Left ventricle myocardium superior (tissue), 1 donor: Measurements from ENCODE around the gene PRR35. TPM values are rescaled to one million over a fixed set of nuclear protein-coding genes. Genes with fewer than 3 reads are reported as not detected.
A peak's percentile ranks its signal among the peaks of the same experiment; 100 is the strongest.

Experiments
- ATAC-seq: fragments of 200-7000 bp; cut with Tn5 transposase; one replicate; pipeline ENCODE4 v1.9.1; 2020; ENCODE audit warnings: mild to moderate bottlenecking, moderate library complexity
- DNase-seq: peaks from one replicate; pipeline ENCODE4 v3.0.0-alpha.2; 2020
- intact Hi-C: fragments of 100-400 bp; cut with micrococcal nuclease; formaldehyde crosslinking; loops from one replicate; pipeline ENCODE4 v1.11.0; 2022
- long read RNA-seq: library from polyadenylated mRNA; unstranded; transcript quantifications from one replicate; pipeline ENCODE4 v2.0.0, GENCODE V29; 2021
- total RNA-seq: library from RNA; stranded (reverse); fragmentation: NEBNext Ultra II Directional; extraction: Animal tissue kit (Norgen Biotek cat#: 25700); gene quantifications from one replicate; pipeline ENCODE4 v1.2.1, GENCODE V29; 2021
- donor health status: DM: no; HTN: yes; CAD: no; lungs with severe emphysema.

The PRR35 gene
- not detected for total RNA-seq
- long read RNA-seq: 0 reads

DNA sequence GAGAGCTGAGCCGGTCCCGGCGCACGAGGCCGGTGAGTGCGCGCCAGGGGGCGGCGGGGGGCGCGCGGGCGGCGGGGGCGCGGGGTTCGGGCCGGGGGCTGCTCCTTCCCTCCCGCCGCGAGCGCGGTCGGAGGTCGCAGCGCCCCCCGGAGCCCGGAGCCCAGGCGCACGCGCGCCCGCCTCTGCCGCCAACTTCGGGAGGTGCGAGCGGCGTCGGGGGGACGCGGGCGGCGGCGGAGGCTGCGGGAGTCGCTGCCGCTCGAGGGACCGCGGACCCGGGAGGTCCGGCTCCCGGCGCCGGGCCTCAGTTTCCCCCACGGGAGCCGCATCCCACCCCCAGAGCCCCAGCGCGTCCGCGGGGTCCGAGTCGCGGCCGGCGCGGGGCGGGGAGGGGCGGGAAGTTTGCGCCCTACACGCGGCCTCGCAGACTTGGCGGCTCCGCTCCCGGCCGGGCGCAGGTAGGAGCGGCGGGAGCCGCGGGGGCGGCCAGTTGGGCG, at the start of gene PRR35:
TSS of gene PRR35 (plus strand) at position 191 of the 497 bp plus-strand sequence. CDS start 2,901 bp downstream, outside the sequence.
- no peak for DNase-seq
- ATAC-seq: no peak
- intact Hi-C loops: no loop called here

DNA sequence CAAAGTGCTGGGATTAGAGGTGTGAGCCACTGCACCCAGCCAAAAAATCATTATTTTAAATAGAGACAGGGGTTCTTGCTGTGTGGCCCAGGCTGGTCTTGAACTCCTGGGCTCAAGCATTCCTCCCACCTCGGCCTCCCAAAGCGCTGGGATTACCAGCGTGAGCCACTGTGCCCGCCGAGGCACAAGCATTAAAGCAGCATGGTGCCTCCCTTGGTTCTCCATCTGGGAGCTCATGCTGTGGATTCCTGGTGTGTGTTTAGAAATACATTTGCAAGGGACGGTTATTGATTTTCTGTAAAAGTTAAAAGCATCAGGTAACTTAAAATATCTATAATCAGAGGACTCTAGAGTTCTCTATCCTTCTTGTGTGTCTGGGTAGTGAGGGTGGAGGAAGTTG, 47.4 kb upstream of the PRR35 start:
- no peak for DNase-seq
- intact Hi-C loops: no loop called here
- no peak for ATAC-seq

DNA sequence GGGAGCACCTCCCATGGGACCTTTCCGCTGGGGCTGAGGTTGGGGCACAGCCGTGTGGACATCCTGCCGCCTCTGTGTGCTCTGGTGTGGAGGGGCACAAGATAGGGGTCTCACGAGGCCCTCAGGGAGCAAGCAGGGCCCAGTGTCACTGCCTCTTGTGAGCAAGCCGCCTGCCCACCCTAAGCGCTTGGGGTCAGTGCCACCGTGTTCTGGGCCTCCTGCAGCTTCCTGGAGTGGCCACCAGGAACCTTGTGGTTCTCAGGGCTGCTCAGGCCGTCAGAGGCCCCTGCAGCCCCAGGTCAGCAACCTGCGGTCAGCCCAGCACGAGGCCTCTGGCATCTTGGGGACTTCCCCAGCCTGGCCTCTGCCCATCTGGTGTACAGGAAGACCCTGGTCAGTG, 46.2 kb upstream of the PRR35 start:
- DNase-seq (no peak), ATAC-seq (no peak)
- intact Hi-C loops: no loop called here

DNA sequence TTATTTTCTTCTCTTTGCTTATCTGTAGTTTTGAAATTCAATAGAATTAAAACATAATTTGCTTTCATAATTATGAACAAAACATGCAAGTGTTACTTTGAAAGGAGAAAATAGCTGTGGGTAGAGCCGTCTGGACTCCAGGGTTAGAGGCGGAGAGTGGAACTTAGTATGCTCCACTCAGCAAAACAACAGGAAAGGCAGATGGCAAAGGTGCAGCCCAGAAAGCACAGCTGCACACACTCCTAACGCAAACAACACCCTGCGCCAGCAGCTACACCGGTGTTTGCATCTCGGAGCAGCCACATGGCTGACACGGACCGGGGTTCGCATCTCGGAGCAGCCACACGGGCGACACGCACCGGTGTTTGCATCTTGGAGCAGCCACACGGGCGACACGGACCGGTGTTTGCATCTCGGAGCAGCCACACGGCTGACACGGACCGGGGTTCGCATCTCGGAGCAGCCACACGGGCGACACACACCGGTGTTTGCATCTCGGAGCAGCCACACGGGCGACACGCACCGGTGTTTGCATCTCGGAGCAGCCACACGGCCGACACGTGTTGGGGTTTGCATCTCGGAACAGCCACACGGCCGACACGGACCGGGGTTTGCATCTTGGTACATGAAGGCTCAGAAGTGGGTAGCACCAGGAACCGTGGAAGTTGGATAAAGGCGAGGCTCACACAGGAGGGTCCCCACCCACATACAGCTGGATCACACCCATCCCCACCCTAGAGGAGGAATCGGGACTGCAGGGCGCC, 44.8 kb upstream of the PRR35 start:
- intact Hi-C loops: no loop called here
- DNase-seq (no peak), ATAC-seq (no peak)

DNA sequence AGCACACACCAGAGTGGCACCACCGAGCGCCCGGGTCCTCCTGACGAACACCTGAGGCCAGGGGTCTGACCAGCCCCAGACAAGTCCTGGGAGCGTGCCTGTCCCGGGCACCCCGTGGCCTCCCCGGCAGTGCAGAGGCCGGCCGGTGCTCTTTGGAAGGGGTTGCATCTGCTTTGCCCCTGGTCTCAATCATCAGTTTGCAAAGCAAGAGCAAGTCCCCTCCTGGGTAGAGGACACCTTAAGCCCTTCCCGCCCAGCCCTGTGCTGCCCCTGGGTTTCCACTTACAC, 44.3 kb upstream of the PRR35 start:
- DNase-seq (no peak), ATAC-seq (no peak)
- intact Hi-C loops: no loop called here

DNA sequence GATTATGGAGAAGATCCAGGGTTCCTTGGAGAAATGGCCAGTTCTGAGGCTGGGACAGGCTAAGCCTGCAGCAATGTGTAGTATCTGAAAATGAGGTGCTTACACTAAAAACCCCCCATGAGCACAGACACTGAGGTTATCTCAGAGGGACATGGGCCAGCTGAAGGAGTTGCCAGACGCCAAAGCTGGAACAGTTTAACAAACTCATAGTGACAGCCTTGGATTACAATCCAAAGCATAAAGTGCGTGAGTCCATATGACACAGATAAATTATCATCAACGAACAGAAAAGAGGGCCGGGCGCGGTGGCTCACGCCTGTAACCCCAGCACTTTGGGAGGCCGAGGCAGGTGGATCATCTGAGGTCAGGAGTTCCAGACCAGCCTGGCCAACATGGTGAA, 43.9 kb upstream of the PRR35 start:
- ATAC-seq (no peak), DNase-seq (no peak)
- intact Hi-C loops: no loop called here

DNA sequence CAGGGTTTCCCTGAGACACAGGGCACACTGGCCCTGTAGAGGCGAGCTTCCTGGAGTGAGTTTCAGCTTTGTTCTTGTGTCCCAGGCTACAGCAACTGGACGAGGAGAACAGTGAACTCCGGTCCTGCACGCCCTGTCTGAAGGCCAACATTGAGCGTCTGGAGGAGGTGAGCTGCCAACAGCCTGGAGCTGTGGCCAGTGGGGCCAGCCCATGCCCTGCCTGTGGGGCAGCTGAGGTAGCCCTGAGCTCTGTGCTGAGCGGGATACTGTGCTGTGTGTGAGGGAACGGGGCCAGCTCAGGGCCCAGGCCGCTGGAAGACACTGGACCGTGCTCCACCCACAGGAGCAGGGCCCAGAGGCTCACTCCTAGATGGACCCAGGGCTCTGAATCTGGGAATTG, 41.3 kb upstream of the PRR35 start:
- ATAC-seq: no peak
- no peak for DNase-seq
- intact Hi-C loops: no loop called here

DNA sequence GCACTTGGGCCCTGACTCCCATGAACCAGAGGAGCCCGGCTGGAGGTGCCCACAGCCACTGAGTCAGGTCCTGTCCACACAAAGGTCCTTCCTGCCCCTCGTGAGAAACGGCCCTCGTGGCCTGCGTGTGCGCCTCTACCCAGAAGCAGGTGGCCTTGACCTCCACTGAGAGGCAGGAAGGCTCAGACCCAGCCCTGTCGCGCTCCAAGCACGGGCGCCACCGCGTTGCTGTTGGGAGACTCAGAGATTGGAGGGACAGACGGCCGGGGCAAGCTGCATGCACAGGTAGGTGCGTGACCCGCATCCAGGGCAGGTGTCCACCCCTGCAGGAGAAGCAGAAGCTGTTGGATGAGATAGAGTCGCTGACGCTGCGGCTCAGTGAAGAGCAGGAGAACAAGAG, 40.8 kb upstream of the PRR35 start:
- DNase-seq (no peak), ATAC-seq (no peak)
- intact Hi-C loops: no loop called here

DNA sequence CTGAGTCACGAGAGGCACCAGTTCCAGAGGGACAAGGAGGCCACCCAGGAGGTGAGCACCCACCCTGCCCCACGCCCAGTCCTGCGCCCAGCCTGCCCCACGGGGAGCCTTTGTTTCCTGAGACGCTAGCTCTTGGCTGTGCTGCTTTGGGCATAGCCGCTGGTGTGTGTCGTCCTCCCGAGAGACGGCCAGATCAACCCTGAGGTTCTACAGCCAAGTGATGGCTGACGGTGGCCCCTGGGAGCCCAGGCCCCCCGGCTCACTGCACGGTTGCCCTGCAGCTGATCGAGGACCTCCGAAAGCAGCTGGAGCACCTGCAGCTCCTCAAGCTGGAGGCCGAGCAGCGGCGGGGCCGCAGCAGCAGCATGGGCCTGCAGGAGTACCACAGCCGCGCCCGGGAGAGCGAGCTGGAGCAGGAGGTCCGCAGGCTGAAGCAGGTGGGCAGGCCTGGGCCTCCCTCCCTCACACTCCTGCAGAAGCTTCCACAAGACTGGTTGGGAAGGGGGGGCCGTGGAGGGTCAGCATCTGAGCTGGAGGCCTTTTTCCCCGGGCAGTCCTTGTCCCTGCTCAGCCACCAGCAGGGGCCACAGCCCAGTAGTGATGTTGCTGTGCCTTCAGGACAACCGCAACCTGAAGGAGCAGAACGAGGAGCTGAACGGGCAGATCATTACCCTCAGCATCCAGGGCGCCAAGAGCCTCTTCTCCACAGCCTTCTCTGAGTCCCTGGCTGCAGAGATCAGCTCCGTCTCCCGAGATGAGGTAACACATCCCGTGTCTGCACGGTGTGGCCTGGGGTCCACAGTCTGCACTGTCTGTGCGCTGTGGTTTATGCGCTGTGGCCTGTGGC, 40.1 kb upstream of the PRR35 start:
- intact Hi-C loops: no loop called here
- no peak for ATAC-seq
- DNase-seq: no peak

DNA sequence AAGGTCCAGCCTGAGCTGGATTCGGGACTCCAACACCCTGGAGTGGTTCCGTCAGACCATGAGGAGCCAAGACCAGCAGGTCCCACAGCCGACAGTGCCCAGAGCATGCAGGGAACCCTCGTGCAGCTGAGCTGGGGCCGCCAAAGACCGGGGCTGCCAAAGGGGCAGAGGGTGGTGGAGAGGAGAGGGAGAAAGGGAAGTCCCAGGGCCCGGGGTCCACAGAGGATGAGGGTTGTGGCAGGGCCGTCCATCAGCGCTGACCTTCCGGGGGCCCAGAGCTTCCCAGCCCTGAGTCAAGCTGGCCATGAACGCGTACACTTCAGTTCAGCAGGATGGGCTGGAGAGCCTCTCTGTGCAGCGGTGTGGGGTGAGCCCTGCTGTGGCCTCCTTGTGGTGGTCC, 39.3 kb upstream of the PRR35 start:
- DNase-seq (no peak), ATAC-seq (no peak)
- intact Hi-C loops: no loop called here

DNA sequence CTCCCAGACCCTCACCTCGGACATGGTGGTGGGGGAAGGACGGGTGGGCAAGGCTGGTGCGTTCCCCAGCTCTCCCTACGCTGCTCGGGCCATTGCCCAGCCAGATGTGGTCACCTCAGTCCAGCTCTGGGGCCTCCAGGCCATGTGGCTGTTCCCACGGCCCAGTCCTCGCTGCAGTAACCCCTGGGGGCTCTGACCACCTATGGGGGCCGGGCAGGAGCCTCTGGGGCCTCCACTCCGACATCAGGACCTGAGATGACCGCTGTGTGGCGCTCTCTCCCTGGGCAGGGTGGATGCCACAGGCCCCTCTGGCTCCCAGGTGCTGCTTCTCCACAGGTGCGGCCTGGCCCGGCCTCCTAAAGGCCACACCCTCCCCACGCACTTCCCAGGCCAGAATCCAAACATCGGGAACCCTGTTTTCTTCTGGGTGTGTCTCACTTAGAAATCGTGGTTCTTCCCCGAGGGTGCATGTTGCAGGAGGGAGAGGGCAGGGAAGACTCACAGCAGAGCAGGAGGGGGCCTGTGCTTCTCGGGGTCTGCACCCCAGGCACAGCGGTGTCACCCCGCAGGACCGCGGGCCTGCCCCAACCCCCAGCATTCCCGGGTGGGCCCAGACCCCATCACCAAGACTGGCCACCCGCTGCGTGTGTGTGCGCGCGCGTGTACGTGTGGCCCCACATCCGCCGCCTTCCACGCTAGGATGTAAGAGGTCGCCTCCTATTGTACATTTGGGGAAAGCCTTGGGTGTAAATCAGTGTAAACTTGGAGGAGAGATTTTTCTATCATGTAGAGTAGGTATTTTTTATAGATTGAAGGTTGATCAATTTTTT, 38.6 kb upstream of the PRR35 start:
- ATAC-seq: no peak
- no peak for DNase-seq
- intact Hi-C loops: no loop called here

DNA sequence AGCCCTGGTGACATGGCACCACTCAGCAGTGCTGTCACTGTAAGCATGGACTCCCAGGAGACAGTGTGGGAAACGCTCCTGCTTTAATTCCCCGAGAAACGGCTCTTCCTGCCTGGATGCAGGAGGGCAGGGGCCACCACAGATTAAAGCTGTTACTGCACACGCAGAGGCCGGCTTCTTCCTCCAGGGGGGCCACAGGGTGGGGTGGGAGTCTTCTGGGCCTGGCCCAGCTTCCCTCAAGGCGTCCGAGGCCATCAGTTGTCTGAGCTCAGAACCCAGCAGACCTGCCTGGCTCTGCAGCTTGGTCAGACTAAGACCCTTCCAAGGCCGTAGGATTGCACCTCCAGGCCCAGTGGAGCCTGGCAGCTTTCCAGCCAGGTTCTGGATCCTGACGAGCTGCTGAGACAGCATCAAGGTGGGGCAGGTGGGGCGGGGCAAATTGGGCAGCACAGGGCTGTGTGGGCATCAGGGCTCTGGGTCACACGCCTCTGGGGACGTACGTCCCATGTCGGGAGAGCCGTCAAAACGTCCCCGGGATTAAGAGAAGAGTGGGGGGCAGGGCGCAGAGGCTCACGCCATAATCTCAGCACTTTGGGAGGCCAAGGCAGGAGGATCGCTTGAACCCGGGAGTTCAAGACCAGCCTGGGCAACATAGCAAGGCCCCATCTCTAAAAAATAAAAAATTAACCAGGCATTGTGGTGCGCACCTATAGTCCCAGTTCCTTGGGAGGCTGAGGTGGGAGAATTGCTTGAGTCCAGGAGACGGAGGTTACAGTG, 37.7 kb upstream of the PRR35 start:
- no peak for DNase-seq
- intact Hi-C loops: no loop called here
- ATAC-seq: no peak

DNA sequence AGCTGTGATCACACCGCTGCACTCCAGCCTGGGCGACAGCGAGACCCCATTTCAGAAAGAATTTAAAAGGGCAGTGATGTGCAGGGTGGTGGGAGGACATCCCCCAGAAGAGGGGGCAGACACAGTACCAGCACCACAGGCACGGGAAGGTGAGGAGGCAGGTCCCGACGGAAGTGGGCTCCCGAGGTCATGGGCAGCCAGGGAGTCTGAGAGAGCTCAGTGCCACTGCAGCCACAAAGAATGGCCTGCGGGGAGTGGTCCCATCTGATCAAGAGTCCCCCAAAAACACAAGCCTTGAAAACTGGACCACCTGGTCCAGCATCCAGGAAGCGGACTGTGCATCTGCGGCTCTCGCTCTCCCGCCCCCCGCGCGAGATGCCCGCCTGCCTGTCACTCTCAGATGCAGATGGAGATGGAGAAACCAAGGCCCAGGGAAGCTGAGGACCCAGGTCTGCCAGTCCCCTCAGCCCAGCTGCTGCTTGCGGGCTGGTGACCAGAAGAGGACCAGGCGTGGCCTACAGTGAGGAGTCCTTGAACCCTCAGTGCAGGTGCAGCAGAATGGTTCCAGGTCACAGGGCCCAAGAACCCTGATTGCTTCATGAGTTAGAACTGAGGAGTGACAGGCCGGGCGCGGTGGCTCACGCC, 37.0 kb upstream of the PRR35 start:
- intact Hi-C loops: no loop called here
- ATAC-seq (no peak), DNase-seq (no peak)

DNA sequence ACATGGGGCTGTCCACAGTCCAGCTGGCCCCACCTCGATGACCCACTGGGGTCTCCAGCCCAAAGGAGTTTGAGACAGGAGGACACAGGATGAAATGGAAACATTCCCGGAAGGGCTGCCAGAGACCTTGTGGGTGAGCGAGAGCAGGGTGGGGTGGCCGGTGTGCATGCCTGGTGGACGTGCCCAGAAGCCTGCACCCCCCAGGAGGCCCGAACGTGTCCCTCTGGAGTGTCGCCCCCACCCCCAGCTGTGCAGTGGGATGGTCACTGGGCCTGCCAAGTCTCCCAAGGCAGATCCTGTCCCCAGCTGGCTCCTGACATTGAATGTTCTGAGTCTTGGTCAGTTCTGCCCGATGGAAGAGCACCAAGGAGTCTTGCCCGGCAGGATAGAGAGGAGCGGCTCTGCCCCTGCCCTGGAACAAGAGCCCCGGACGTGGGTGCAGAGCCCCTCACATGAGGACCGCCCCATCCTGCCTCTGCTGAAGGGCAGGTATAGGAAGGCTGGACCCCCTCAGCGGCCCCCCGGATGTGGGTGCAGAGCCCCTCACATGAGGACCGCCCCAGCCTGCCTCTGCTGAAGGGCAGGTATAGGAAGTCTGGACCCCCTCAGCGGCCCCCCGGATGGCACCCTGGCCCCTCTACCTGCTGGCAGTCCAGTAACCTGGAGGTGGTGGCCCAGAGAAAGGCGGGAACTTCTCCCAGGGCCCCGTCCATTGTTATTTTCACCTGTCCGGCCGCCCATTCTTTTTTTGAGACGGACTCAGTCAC, 35.7 kb upstream of the PRR35 start:
- ATAC-seq (no peak), DNase-seq (peak; percentile 28)
- intact Hi-C loops: no loop called here

DNA sequence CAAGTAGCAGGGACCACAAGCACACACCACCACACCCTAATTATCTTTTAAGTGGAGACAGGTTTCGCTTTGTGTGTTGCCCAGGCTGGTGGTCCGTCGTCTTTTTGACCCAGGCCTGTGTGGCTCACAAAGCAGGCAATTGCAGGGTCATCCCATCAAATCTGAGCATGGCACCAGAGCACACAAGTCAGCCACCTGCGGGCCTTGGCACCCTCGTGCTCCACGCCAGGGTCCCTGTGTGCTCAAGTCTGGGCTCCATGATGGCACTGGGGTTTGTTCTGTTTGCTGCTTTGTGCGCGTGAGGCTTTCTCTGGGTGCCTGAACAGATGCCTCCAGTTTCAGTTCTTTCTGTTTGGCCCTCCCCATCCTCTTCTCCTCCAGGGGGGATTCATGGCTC, 35.1 kb upstream of the PRR35 start:
- DNase-seq (peak; percentile 26), ATAC-seq (no peak)
- intact Hi-C loops: no loop called here

DNA sequence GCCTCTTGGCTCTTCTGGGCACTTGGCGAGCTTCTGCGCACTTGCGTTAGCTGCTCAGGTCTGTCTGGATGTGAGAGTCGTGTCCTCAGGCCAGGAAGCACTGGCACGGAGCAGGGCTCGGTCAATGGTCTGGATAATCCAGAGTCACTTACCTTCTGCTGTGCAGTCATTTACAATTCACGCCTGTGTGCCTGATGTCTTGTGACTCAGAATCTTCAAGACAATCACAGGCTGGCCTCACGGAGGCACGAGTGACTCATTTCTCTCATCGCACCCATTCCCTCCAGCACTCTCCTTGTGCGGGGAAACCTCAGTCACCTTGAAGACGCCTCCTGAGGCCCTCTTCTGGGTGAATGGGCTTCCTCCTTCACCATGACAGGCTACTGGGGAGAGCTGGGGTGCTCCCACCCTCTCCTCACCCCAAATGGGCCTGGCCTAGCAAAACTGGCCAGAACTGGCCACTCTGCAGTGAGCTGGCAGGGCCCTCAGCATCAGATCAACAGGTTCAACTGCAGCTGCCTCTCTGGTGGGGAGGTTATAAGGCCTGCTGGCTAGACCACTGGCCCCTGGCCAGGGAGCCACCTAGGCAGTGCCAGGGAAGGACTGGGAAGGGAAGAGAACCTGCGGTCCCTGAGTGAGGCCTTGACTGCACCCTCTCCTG, 34.5 kb upstream of the PRR35 start:
- intact Hi-C loops: no loop called here
- DNase-seq (peak; percentile 61), ATAC-seq (no peak)

DNA sequence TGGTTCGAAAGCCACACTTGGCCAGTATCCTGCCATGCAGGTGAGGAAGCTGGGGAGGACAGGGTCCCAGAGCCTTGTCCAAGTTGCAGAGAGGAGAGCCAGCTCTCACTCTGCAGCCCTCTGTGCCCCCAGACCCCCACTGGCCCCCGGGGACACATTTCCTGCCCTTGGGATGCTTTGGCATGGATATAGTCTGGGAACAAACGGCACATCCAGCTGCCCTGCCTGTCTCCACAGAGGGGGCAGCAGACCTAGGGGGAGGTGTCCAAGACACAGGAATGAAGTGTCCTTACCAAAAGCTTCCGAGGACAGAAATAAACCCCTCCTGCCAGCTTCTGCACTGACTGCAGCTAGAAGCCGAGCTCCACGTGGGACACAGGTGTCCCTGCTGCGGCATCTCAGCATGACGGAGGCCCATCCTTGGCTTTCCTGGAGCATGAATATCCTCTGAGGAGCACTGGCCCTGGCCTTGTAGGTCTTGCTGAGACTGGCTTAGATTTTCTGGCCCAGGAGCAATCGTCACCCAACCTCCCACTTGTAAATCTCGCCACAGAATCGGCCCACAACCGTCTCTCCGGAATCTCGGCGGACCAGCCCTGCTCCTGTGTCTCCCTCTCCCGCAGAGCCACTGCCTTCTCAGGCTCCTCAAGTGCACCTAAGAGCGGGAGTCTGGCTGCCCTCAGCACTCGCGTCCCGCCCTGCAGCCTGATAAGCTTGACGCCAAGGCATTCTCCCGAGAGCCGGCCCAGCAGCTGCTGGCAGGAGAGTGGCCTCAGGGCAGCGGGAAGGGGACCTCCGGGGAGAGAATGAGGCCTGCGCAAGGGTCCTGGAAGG, 33.8 kb upstream of the PRR35 start:
- DNase-seq (peak; percentile 75), ATAC-seq (peak; percentile 49)
- intact Hi-C loops: no loop called here
